ENCODE measurements around the gene CMC2. TPM values are rescaled to one million over a fixed set of nuclear protein-coding genes. Genes with fewer than 3 reads are reported as not detected.

Gene CMC2
- total and polyA plus RNA-seq, 2 of the 13 experiments (the other 11 are each of a cell fraction or from before 2014, with no cell fraction given): 116 to 129 TPM

- no peak for TF ChIP-seq POGK (CRISPR knock-in tag; conservative IDR thresholded peaks at IDR 0.05)
- 0 out of 2 replicates have a peak, but pooled peaks have one; percentile 38 for TF ChIP-seq ATF2 (CRISPR knock-in tag; IDR thresholded peaks at IDR 0.05)
- TF ChIP-seq ASH2L (IDR thresholded peaks at IDR 0.05; ENCODE audit: insufficient read length, low read depth, low read length): peak; percentile 49
- TF ChIP-seq ELF1 (CRISPR knock-in tag; IDR thresholded peaks at IDR 0.05): 0 out of 2 replicates have a peak, but pooled peaks have one; percentile 34
- peak; percentile 92 for TF ChIP-seq HNRNPUL1 (IDR thresholded peaks at IDR 0.05; ENCODE audit: low read depth, low read length)
- no peak for TF ChIP-seq AGO1 (IDR thresholded peaks at IDR 0.05; ENCODE audit: low read depth, low read length, poor library complexity, severe bottlenecking)
- no peak for TF ChIP-seq HOXA9 (CRISPR knock-in tag; IDR thresholded peaks at IDR 0.05; ENCODE audit: borderline replicate concordance)
- TF ChIP-seq RNF219 (CRISPR knock-in tag; IDR thresholded peaks at IDR 0.05): no peak
- TF ChIP-seq ZFY (CRISPR knock-in tag; IDR thresholded peaks at IDR 0.05): no peak
- no peak for TF ChIP-seq ZNF180 (CRISPR knock-in tag; IDR thresholded peaks at IDR 0.05; ENCODE audit: borderline replicate concordance, low read depth)
- TF ChIP-seq MTA1 (CRISPR knock-in tag; IDR thresholded peaks at IDR 0.05; ENCODE audit: borderline replicate concordance): no peak
- TF ChIP-seq ZNF704 (CRISPR knock-in tag; IDR thresholded peaks at IDR 0.05; ENCODE audit: borderline replicate concordance): no peak
- no peak for TF ChIP-seq ZBTB10 (CRISPR knock-in tag; IDR thresholded peaks at IDR 0.05; ENCODE audit: borderline replicate concordance)
- TF ChIP-seq MAFG (CRISPR knock-in tag; IDR thresholded peaks at IDR 0.05): no peak
Observed at GRCh38 chr16:80997139-80997798, 9.4 kb downstream of the CMC2 start (continued).
